HG03175 (cell line): Measurements from ENCODE around the gene OR8U1.
"Not testable (repeated sequence)": the region's sequence is repeated elsewhere in the genome, so short reads cannot be mapped to it uniquely, and the experiment has no call there.

Experiments
- ATAC-seq: cut with Tn5 transposase; IDR thresholded peaks from one replicate; pipeline ENCODE4 v1.9.1; 2021; ENCODE audit warnings: mild to moderate bottlenecking, moderate library complexity; ENCODE audit not compliant: unreplicated experiment

OR8U1 gene

GRCh38 chr11:56375324-56375723 is at the start of gene OR8U1:
TSS of gene OR8U1 (plus strand) at chr11:56375624. CDS start at chr11:56375624, 0 bp downstream.
- no peak for ATAC-seq

DNA sequence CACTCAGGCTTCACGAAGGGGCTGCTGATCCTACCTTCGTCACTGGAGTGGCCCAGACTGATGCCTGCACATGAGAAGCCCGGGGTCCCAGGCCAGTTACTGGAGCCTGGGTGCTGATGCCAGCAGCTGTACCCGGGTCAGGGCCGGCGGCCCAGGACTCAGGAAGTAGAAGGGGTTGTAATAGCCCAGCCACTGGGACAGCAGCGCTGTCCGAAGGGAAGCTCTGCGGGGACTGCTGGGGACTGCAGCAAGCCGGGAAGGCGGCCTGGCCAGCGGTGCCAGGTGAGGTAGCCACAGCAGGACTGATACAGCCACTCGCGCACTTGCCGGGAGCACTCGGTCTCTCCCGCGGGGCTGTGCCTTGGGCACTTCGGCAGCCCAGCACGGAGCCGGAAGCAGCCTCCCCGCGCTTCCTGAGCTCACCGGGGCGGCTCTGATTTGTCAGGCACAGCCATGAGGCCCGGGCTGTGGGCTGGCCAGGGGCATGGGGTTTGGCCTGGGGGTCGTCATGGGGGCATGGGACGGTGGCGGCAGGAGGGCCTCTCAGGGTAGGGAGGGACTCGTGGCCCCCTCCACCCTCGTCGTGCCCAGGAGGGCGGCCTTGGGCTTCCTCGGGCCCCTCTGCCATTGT is 43.4 kb upstream of the OR8U1 start:
- ATAC-seq, result no peak

- ATAC-seq, result no peak
These were observed 42.3 kb upstream of the OR8U1 start for GRCh38 chr11:56333156-56333555.

- no peak for ATAC-seq
These were observed 35.1 kb upstream of the OR8U1 start for GRCh38 chr11:56340289-56340688.

- ATAC-seq, result no peak
These were observed 29.7 kb upstream of the OR8U1 start, which contains the start of gene OR8K1 for GRCh38 chr11:56345739-56346138. TSS of gene OR8K1 (plus strand) at chr11:56346039. CDS start at chr11:56346039, 0 bp downstream.

DNA sequence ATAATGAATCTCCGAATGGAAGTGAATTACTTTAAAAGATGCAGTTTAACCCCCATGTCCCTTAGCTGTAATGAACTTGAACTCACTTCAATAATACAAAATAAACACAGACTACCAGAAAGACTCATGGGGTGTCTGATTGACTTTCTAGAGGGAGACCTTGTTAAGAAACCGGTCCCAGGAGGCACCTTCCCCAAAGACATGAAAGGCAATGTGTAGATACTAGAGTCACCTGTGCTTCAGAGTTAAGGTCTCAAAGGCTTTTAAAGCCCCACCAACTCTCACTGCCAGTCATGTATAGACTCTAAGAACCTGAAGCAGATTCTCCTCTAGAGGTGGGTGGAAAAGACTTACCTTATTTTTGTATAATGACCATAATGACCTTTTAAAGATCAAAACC is 21.4 kb upstream of the OR8U1 start, which contains the start of gene OR8J1:
Gene OR8J1 (plus strand): TSS at position 301 of the 400 bp plus-strand sequence. CDS start 5,956 bp downstream, outside the sequence.
- ATAC-seq, result no peak

- ATAC-seq, result no peak
These were observed 4.7 kb downstream of the OR8U1 start for GRCh38 chr11:56380120-56380519.

DNA sequence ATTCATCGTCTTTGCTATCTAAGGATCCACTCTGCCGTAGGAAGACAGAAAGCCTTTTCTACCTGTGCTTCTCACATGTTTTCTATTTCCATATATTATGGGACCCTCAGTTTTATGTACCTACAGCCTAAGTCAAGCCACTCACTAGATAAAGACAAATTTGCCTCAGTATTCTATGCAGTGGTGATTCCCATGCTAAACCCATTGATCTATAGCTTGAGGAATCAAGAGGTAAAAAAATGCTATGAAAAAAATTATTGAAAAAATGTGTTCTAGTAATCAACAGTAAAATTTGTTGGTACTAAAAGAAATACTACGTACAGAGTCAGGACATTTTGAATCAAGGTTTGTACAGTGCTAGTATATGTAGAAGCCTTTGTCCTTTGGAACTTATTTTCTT is 19.0 kb downstream of the OR8U1 start:
- ATAC-seq, result no peak

DNA sequence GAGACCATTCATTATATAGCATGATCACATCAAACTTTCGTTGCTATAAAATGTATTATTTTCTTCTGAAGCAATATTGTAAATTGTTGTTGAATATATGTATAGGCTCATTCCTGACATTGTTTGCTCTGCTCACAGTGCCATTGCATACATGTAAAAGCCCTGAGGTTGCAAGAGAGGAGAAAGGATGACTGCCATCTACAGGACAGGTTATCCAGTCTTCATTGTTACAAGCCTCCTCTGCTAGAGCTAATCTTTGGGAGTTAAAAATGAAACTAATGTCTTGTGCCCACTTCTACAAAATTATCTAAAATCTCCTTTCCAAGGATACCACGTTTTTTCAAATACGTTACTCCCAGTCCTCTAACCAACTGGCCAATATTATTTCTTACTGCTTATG is 20.6 kb downstream of the OR8U1 start:
- ATAC-seq, result no peak

DNA sequence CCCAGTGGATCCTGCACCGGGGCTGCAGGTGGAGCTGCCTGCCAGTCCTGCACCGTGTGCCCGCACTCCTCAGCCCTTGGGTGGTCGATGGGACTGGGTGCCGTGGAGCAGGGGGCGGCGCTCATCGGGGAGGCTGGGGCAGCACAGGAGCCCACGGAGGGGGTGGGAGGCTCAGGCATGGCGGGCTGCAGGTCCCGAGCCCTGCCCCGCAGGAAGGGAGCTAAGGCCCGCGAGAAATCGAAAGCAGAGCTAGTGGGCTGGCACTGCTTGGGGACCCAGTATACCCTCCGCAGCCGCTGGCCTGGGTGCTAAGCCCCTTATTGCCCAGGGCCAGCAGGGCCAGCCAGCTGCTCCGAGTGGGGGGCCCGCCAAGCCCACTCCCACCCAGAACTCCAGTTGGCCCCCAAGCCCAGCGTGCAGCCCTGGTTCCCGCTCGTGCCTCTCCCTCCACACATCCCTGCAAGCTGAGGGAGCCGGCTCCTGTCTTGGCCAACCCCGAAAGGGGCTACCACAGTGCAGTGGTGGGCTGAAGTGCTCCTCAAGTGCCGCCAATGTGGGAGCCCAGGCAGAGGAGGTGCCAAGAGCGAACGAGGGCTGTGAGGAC is 26.5 kb downstream of the OR8U1 start:
- ATAC-seq, result not testable (repeated sequence)

- no peak for ATAC-seq
These were observed 29.0 kb downstream of the OR8U1 start for GRCh38 chr11:56404393-56404792.

- no peak for ATAC-seq
These were observed 35.4 kb downstream of the OR8U1 start for GRCh38 chr11:56410801-56411200.

GRCh38 chr11:56412396-56412795 is 37.0 kb downstream of the OR8U1 start, which contains the start of gene OR5AL1:
TSS of gene OR5AL1 (plus strand) at chr11:56412696.
- no peak for ATAC-seq
